Ishikawa (cell line): ENCODE results near the gene ABCD4.

Source experiments
- CEBPB ChIP-seq: IDR thresholded peaks from 2 replicates; pipeline ENCODE4 v1.6.1; 2012
- CREB1 ChIP-seq: IDR thresholded peaks from 2 replicates; pipeline ENCODE4 v1.6.1; 2012; ENCODE audit warnings: low read depth
- EGR1 ChIP-seq: IDR thresholded peaks from 2 replicates; pipeline ENCODE4 v1.6.1; 2012
- EP300 ChIP-seq: IDR thresholded peaks from 2 replicates; pipeline ENCODE4 v1.6.1; 2012; ENCODE audit warnings: borderline replicate concordance
- FOXM1 ChIP-seq: IDR thresholded peaks from 2 replicates; pipeline ENCODE4 v1.6.1; 2012; ENCODE audit warnings: low read depth, borderline replicate concordance
- MAX ChIP-seq: IDR thresholded peaks from 2 replicates; pipeline ENCODE4 v1.6.1; 2012
- NFIC ChIP-seq: IDR thresholded peaks from 2 replicates; pipeline ENCODE4 v1.6.1; 2012
- RAD21 ChIP-seq: IDR thresholded peaks from 2 replicates; pipeline ENCODE4 v1.6.1; 2012; ENCODE audit warnings: low read depth
- REST ChIP-seq: IDR thresholded peaks from 2 replicates; pipeline ENCODE4 v1.6.1; 2012; ENCODE audit warnings: low read depth, mild to moderate bottlenecking
- TAF1 ChIP-seq: IDR thresholded peaks from 2 replicates; pipeline ENCODE4 v1.6.1; 2012; ENCODE audit warnings: low read depth, mild to moderate bottlenecking
- TCF12 ChIP-seq: IDR thresholded peaks from 2 replicates; pipeline ENCODE4 v1.6.1; 2012; ENCODE audit warnings: low read depth
- TEAD4 ChIP-seq: IDR thresholded peaks from 2 replicates; pipeline ENCODE4 v1.6.1; 2012
- USF1 ChIP-seq: IDR thresholded peaks from 2 replicates; pipeline ENCODE4 v1.6.1; 2012
- YY1 ChIP-seq: IDR thresholded peaks from 2 replicates; pipeline ENCODE4 v1.6.1; 2012; ENCODE audit warnings: low read depth
- ZBTB7A ChIP-seq: IDR thresholded peaks from 2 replicates; pipeline ENCODE4 v1.6.1; 2012; ENCODE audit warnings: low read depth

ABCD4 gene

GRCh38 chr14:74259513-74259912 is 43.2 kb downstream of the ABCD4 start:
- TF ChIP-seq TEAD4 = no peak
- TF ChIP-seq CREB1 = no peak
- no peak for TF ChIP-seq NFIC
- no peak for TF ChIP-seq MAX
- no peak for TF ChIP-seq ZBTB7A
- TF ChIP-seq YY1 = no peak
- no peak for TF ChIP-seq CEBPB
- no peak for TF ChIP-seq TCF12
- no peak for TF ChIP-seq TAF1
- TF ChIP-seq RAD21 = no peak
- no peak for TF ChIP-seq EGR1
- no peak for TF ChIP-seq EP300
- TF ChIP-seq REST = no peak

GRCh38 chr14:74258764-74259035 is 44.0 kb downstream of the ABCD4 start:
- TF ChIP-seq TCF12 (no peak), CREB1 (no peak), CEBPB (no peak), EP300 (no peak), TEAD4 (no peak), REST (no peak), MAX (no peak), RAD21 (no peak), EGR1 (no peak)

- no peak for TF ChIP-seq FOXM1
- no peak for TF ChIP-seq TCF12
- TF ChIP-seq MAX = no peak
- no peak; the same call in 1 of the 2 replicates for TF ChIP-seq ZBTB7A
- no peak for TF ChIP-seq REST
These were observed 44.6 kb downstream of the ABCD4 start for GRCh38 chr14:74257941-74258763.

- peak; percentile 47; the same call in 1 of the 2 replicates for TF ChIP-seq RAD21
- no peak for TF ChIP-seq TAF1
- no peak for TF ChIP-seq USF1
- 0 out of 2 replicates have a peak, but pooled peaks have one; percentile 14 for TF ChIP-seq MAX
- no peak for TF ChIP-seq YY1
- TF ChIP-seq CEBPB = no peak
- TF ChIP-seq CREB1 = no peak
- TF ChIP-seq REST = no peak
- no peak for TF ChIP-seq FOXM1
- TF ChIP-seq EGR1 = no peak
- no peak for TF ChIP-seq ZBTB7A
- TF ChIP-seq EP300 = no peak
- no peak for TF ChIP-seq TEAD4
- TF ChIP-seq NFIC = no peak
These were observed 45.4 kb downstream of the ABCD4 start for GRCh38 chr14:74257078-74257940.
